Measurements from ENCODE around the gene NNMT.

DNA sequence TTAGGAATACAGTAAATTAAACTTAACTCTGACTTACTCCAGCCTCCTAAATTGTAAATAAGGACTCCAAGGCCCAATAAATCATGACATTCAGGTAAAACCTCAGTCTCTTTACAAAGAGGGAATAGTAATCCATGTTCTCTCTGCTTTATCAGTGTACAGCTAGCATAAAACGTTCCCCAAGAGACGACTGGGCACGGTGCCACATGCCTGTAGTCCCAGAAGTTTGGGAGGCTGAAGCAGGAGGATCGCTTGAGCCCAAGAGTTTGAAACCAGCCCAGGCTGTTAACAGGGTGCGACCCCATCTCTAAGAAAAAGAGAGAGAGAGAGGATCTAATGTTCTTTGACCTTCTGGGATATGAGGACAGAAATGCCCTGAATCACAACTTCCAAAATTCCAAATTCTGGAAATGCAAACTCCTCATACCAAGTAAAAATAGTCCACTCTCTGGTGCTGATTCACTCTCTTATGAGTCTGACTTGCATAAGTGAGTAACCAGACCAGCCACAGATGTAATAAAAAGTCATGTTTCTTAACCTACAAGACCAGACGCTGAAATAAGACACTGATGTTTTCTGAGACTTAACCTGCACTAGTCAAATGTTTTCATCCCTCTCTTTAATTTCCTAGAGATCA, 25.5 kb downstream of the NNMT start:
- TF ChIP-seq, protein P1, sequence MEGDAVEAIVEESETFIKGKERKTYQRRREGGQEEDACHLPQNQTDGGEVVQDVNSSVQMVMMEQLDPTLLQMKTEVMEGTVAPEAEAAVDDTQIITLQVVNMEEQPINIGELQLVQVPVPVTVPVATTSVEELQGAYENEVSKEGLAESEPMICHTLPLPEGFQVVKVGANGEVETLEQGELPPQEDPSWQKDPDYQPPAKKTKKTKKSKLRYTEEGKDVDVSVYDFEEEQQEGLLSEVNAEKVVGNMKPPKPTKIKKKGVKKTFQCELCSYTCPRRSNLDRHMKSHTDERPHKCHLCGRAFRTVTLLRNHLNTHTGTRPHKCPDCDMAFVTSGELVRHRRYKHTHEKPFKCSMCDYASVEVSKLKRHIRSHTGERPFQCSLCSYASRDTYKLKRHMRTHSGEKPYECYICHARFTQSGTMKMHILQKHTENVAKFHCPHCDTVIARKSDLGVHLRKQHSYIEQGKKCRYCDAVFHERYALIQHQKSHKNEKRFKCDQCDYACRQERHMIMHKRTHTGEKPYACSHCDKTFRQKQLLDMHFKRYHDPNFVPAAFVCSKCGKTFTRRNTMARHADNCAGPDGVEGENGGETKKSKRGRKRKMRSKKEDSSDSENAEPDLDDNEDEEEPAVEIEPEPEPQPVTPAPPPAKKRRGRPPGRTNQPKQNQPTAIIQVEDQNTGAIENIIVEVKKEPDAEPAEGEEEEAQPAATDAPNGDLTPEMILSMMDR (IDR thresholded peaks at IDR 0.05; ENCODE audit: low read length) = no peak
- TF ChIP-seq EZH2 (IDR thresholded peaks at IDR 0.05; ENCODE audit: borderline replicate concordance, low read length) = no peak
